ENCODE results near the gene BSCL2. TPM values are rescaled to one million over a fixed set of nuclear protein-coding genes. Genes with fewer than 3 reads are reported as not detected.

The BSCL2 gene
- total RNA-seq, 2 donors from 2014 or later, result 36.5 to 65.5 TPM

- H3K27me3 ChIP-seq, result no peaks in the 10 kb centered on the region
- H3K27ac ChIP-seq, result no peak overlapping the region
- no peaks in the 10 kb centered on the region for H3K9me3 ChIP-seq
- DNase-seq, result no peak
- H3K36me3 ChIP-seq, result peaks cover 29% of the 10 kb centered on the region
- H3K4me1 ChIP-seq, result no peaks in the 10 kb centered on the region
- TF ChIP-seq CTCF (IDR thresholded peaks at IDR 0.05), result no peak
- no peak overlapping the region for H3K9ac ChIP-seq (ENCODE audit: low read depth in 2 of 2, low read length in 2 of 2)
- H3K4me3 ChIP-seq, result no peak overlapping the region
- intact Hi-C loops (cut with DNase I), result loop anchor here (10.0 kb wide), 1 partner anchor 49 kb away; the partner anchor contains the start of gene POLR2G
Observed at GRCh38 chr11:62716206-62716605, 9.0 kb upstream of the BSCL2 start.

GRCh38 chr11:62715150-62716130, 8.2 kb upstream of the BSCL2 start:
- H3K9ac ChIP-seq (ENCODE audit: low read depth in 2 of 2, low read length in 2 of 2), result peak overlapping the region in 1 of 2 donors; percentile 26

GRCh38 chr11:62713343-62713742, 6.1 kb upstream of the BSCL2 start:
- DNase-seq, result peak; percentile 63
- Histone ChIP-seq H3K9ac (ENCODE audit: low read depth in 2 of 2, low read length in 2 of 2) (peak overlapping the region in 1 of 2 donors; percentile 51), H3K36me3 (peaks cover 25% of the 10 kb centered on the region), H3K27me3 (no peaks in the 10 kb centered on the region), H3K4me3 (no peak overlapping the region), H3K4me1 (no peaks in the 10 kb centered on the region), H3K27ac (peak overlapping the region; percentile 41), H3K9me3 (no peaks in the 10 kb centered on the region)
- TF ChIP-seq CTCF (IDR thresholded peaks at IDR 0.05), result no peak
- intact Hi-C loops (cut with DNase I), result loop anchor here (5.0 to 10.0 kb wide), 2 partner anchors 51 to 109 kb away; partner anchors contain the start of gene POLR2G

More at GRCh38 chr11:62715150-62716130, 8.2 kb upstream of the BSCL2 start:
- no peak for DNase-seq
- TF ChIP-seq CTCF (IDR thresholded peaks at IDR 0.05), result no peak
- H3K9me3 ChIP-seq, result no peaks in the 10 kb centered on the region
- H3K27me3 ChIP-seq, result no peaks in the 10 kb centered on the region
- H3K4me3 ChIP-seq, result no peak overlapping the region
- H3K4me1 ChIP-seq, result no peaks in the 10 kb centered on the region
- intact Hi-C loops (cut with DNase I), result loop anchor here (10.0 kb wide), 1 partner anchor 49 kb away; the partner anchor contains the start of gene POLR2G
- H3K36me3 ChIP-seq, result peaks cover 25% of the 10 kb centered on the region
- H3K27ac ChIP-seq, result no peak overlapping the region

GRCh38 chr11:62712861-62713260, 5.6 kb upstream of the BSCL2 start:
- H3K36me3 ChIP-seq, result peaks cover 24% of the 10 kb centered on the region
- H3K27ac ChIP-seq, result peak overlapping the region; percentile 41
- no peaks in the 10 kb centered on the region for H3K9me3 ChIP-seq
- no peak overlapping the region for H3K4me3 ChIP-seq
- no peak for DNase-seq
- H3K9ac ChIP-seq (ENCODE audit: low read depth in 2 of 2, low read length in 2 of 2), result peak overlapping the region in 1 of 2 donors; percentile 21
- no peak for TF ChIP-seq CTCF (IDR thresholded peaks at IDR 0.05)
- H3K4me1 ChIP-seq, result no peaks in the 10 kb centered on the region
- intact Hi-C loops (cut with DNase I), result loop anchor here (5.0 to 10.0 kb wide), 2 partner anchors 52 to 109 kb away; partner anchors contain the start of gene POLR2G
- H3K27me3 ChIP-seq, result no peaks in the 10 kb centered on the region

GRCh38 chr11:62712276-62712812, 5.1 kb upstream of the BSCL2 start:
- H3K36me3 ChIP-seq, result peaks cover 19% of the 10 kb centered on the region
- H3K4me3 ChIP-seq, result no peak overlapping the region

More at GRCh38 chr11:62712276-62712812, 5.1 kb upstream of the BSCL2 start:
- Histone ChIP-seq H3K9me3 (no peaks in the 10 kb centered on the region), H3K27ac (no peak overlapping the region), H3K4me1 (no peaks in the 10 kb centered on the region), H3K27me3 (no peaks in the 10 kb centered on the region), H3K9ac (ENCODE audit: low read depth in 2 of 2, low read length in 2 of 2) (peak overlapping the region in 1 of 2 donors; percentile 21)
- no peak for TF ChIP-seq CTCF (IDR thresholded peaks at IDR 0.05)
- DNase-seq, result no peak
- intact Hi-C loops (cut with DNase I), result loop anchor here (5.0 to 10.0 kb wide), 2 partner anchors 52 to 110 kb away; partner anchors contain the start of gene POLR2G

Measured in colonic mucosa (tissue), 4 donors.